Measurements from ENCODE around the gene B4GALNT4.
"Not testable (repeated sequence)": the region's sequence is repeated elsewhere in the genome, so short reads cannot be mapped to it uniquely, and the experiment has no call there.

Gene B4GALNT4

GRCh38 chr11:359181-359714, 10.1 kb upstream of the B4GALNT4 start:
- DNase-seq = no peak

GRCh38 chr11:360326-361280, 8.7 kb upstream of the B4GALNT4 start:
- DNase-seq = no peak

- DNase-seq = no peak
Measured at GRCh38 chr11:362642-363442, 6.5 kb upstream of the B4GALNT4 start.

- DNase-seq = not testable (repeated sequence)
Measured at GRCh38 chr11:363443-363805, 5.9 kb upstream of the B4GALNT4 start.

GRCh38 chr11:363948-364761, 5.1 kb upstream of the B4GALNT4 start:
- DNase-seq = peak; percentile 45

- DNase-seq = no peak
Measured at GRCh38 chr11:364991-365725, 4.1 kb upstream of the B4GALNT4 start.

GRCh38 chr11:365831-366230, 3.5 kb upstream of the B4GALNT4 start:
- DNase-seq = no peak

- no peak for DNase-seq
Measured at GRCh38 chr11:367956-368413, 1.3 kb upstream of the B4GALNT4 start.

- DNase-seq = no peak
Measured at GRCh38 chr11:368414-369335, 624 bp upstream of the B4GALNT4 start.

GRCh38 chr11:370070-370941, 1.0 kb downstream of the B4GALNT4 start:
- DNase-seq = no peak

- no peak for DNase-seq
Measured at GRCh38 chr11:371051-371450, 1.8 kb downstream of the B4GALNT4 start.

- no peak for DNase-seq
Measured at GRCh38 chr11:371716-372590, 2.7 kb downstream of the B4GALNT4 start.

- no peak for DNase-seq
Measured at GRCh38 chr11:372809-373715, 3.8 kb downstream of the B4GALNT4 start.

GRCh38 chr11:373716-374551, 4.6 kb downstream of the B4GALNT4 start:
- DNase-seq = no peak

GRCh38 chr11:375065-376025, 6.0 kb downstream of the B4GALNT4 start:
- DNase-seq = no peak

Measured in activated gamma-delta T cell (primary cell).